ENCODE measurements around the gene MON1A. TPM values are rescaled to one million over a fixed set of nuclear protein-coding genes. Genes with fewer than 3 reads are reported as not detected.

Gene MON1A
- total and polyA plus RNA-seq, 10 donors, result 3.4 to 9.3 (median 6.8) TPM

DNA sequence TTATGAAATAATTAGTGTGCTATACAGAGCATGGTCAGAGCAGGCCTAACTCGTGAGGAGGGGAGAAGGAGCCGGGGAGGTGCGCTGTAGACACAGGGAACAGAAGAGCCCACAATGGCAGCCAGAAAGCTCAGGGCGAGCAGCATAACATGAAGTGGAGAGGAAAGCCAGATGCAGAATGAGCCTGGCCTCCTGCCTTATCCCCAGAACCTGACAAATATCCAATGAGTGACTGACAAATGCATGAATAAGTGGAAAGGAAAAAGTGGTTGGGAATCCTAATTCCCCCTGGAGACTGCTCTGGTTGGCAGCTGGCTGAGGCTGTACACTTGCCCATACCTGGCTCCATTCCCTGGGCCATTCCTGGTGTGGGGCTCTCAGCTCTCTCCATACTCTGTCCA is 16.7 kb downstream of the MON1A start:
- intact Hi-C loops (cut with DNase I; ENCODE audit: low total_unique reads), result no loop called here
- H3K9me3 ChIP-seq, result no peaks in the 10 kb centered on the region
- H3K4me1 ChIP-seq, result peaks cover 0 to 3% (median 0%) of the 10 kb centered on the region in 6 donors
- no peak overlapping the region for H3K27ac ChIP-seq
- H3K36me3 ChIP-seq, result peaks cover 0 to 54% (median 31%) of the 10 kb centered on the region in 6 donors
- no peaks in the 10 kb centered on the region for H3K27me3 ChIP-seq (replicated peaks in 1 of 7)
- WGBS, 5 donors, result 87 to 99% (median 98%) methylated on average over 4 of the region's 4 CpGs
- TF ChIP-seq POLR2AphosphoS5 (IDR thresholded peaks at IDR 0.05) (no peak), POLR2A (IDR thresholded peaks at IDR 0.05) (no peak)
- TF ChIP-seq, protein P1, sequence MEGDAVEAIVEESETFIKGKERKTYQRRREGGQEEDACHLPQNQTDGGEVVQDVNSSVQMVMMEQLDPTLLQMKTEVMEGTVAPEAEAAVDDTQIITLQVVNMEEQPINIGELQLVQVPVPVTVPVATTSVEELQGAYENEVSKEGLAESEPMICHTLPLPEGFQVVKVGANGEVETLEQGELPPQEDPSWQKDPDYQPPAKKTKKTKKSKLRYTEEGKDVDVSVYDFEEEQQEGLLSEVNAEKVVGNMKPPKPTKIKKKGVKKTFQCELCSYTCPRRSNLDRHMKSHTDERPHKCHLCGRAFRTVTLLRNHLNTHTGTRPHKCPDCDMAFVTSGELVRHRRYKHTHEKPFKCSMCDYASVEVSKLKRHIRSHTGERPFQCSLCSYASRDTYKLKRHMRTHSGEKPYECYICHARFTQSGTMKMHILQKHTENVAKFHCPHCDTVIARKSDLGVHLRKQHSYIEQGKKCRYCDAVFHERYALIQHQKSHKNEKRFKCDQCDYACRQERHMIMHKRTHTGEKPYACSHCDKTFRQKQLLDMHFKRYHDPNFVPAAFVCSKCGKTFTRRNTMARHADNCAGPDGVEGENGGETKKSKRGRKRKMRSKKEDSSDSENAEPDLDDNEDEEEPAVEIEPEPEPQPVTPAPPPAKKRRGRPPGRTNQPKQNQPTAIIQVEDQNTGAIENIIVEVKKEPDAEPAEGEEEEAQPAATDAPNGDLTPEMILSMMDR (IDR thresholded peaks at IDR 0.05 in 8 of 11, conservative IDR thresholded peaks at IDR 0.05 in 3 of 11), result no peak
- no peak overlapping the region for H3K4me3 ChIP-seq
- DNase-seq, result no peak

DNA sequence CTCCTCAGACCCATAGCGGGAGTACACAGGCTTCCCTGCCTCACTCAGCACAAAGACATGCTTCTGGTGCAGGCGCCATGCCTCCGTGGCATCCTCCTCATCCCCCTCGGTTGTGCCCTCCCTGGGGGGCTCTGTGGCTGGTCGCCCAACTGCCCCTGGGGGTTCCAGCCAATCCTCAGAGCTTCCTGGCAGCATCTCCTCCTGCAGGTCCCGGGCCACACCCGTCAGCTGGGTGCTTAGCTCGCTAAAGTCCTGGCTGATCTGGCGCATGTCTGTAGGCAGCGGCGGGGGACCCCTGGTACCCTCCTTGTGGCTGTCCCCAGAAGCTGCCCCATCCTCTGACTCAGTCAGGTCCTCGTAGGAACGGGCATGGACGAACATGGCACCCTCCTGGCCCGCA is 18.0 kb downstream of the MON1A start:
- Histone ChIP-seq H3K27me3 (replicated peaks in 1 of 7) (no peaks in the 10 kb centered on the region), H3K27ac (no peak overlapping the region), H3K4me1 (peaks cover 0 to 4% (median 1%) of the 10 kb centered on the region in 6 donors), H3K4me3 (no peak overlapping the region), H3K36me3 (peaks cover 0 to 54% (median 31%) of the 10 kb centered on the region in 6 donors), H3K9me3 (no peaks in the 10 kb centered on the region)
- WGBS, 5 donors, result 91 to 96% (median 92%) methylated on average over 4 to 15 of the region's 15 CpGs
- intact Hi-C loops (cut with DNase I; ENCODE audit: low total_unique reads), result no loop called here
- TF ChIP-seq POLR2AphosphoS5 (IDR thresholded peaks at IDR 0.05), result no peak
- no peak for TF ChIP-seq POLR2A (IDR thresholded peaks at IDR 0.05)
- TF ChIP-seq, protein P1 (IDR thresholded peaks at IDR 0.05 in 8 of 11, conservative IDR thresholded peaks at IDR 0.05 in 3 of 11), result no peak
- DNase-seq, result no peak

GRCh38 chr3:49911124-49911420 is 18.5 kb downstream of the MON1A start:
- no peak for DNase-seq
- no peak overlapping the region for H3K4me3 ChIP-seq
- WGBS, 5 donors, result 90 to 100% (median 97%) methylated on average over 2 of the region's 2 CpGs
- no peak overlapping the region for H3K27ac ChIP-seq
- H3K4me1 ChIP-seq, result peaks cover 3 to 9% (median 6%) of the 10 kb centered on the region in 6 donors
- H3K36me3 ChIP-seq, result peaks cover 0 to 54% (median 31%) of the 10 kb centered on the region in 6 donors
- TF ChIP-seq, protein P1 (IDR thresholded peaks at IDR 0.05 in 8 of 11, conservative IDR thresholded peaks at IDR 0.05 in 3 of 11), result no peak
- TF ChIP-seq POLR2AphosphoS5 (IDR thresholded peaks at IDR 0.05) (no peak), POLR2A (IDR thresholded peaks at IDR 0.05) (no peak)
- H3K9me3 ChIP-seq, result no peaks in the 10 kb centered on the region
- no peaks in the 10 kb centered on the region for H3K27me3 ChIP-seq (replicated peaks in 1 of 7)
- intact Hi-C loops (cut with DNase I; ENCODE audit: low total_unique reads), result no loop called here

DNA sequence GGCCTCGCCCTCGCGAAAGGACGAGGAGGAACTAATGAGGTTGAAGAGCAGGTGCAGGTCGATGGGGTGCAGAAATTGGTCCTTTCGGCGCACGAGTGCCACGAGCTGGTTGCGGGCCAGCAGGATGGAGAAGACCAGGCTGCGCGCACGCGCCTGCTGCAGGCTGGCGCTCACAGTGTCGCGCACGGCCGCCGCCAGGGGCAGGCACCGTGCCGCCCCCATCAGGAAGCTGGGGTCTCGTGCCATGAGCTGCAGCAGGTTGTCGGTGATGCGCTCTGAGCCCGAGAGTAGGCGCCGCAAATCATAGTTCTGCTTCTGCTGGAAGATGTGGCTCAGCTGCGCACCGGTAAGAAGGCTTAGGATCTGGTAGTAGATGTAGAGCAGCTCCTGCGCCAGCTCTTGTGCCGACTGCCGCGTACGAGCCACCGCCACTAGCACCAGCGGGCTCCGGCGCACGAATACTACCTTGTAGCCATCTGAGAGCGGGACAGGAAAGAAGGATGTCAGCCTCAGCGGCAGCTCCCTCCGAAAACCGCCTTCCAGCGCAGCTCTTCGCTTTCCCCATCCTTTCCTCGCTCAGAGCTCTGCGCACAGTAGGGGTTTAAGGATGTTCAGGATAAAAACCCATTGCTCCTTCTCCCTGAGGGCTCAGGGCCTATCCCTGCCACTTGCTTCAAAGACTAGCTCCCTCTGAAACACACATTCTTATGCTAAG is 19.0 kb downstream of the MON1A start:
- intact Hi-C loops (cut with DNase I; ENCODE audit: low total_unique reads), result no loop called here
- DNase-seq, result no peak
- peak in 1 of 3 donors; percentile 4 for TF ChIP-seq POLR2AphosphoS5 (IDR thresholded peaks at IDR 0.05)
- no peak for TF ChIP-seq POLR2A (IDR thresholded peaks at IDR 0.05)
- WGBS, 5 donors, result 79 to 91% (median 89%) methylated on average over 41 to 48 of the region's 48 CpGs
- Histone ChIP-seq H3K4me3 (no peak overlapping the region), H3K4me1 (peaks cover 5 to 14% (median 12%) of the 10 kb centered on the region in 6 donors), H3K27ac (no peak overlapping the region), H3K36me3 (peaks cover 0 to 50% (median 31%) of the 10 kb centered on the region in 6 donors), H3K27me3 (replicated peaks in 1 of 7) (no peaks in the 10 kb centered on the region), H3K9me3 (no peaks in the 10 kb centered on the region)
